Rectal smooth muscle tissue (tissue), 1 donor: ENCODE data around the gene TNFAIP3.
"Not testable (repeated sequence)": the region's sequence is repeated elsewhere in the genome, so short reads cannot be mapped to it uniquely, and the experiment has no call there.

Experiments
- H3K27ac ChIP-seq: one replicate; pipeline ENCODE4 v1.7.0; 2013; ENCODE audit warnings: low read depth, low read length, inconsistent platforms
- H3K27me3 ChIP-seq: one replicate; pipeline ENCODE4 v1.7.0; 2013; ENCODE audit warnings: low read length; ENCODE audit not compliant: control insufficient read depth, insufficient read depth
- H3K36me3 ChIP-seq: one replicate; pipeline ENCODE4 v1.7.0; 2013; ENCODE audit warnings: low read length; ENCODE audit not compliant: control insufficient read depth, insufficient read depth
- H3K4me1 ChIP-seq: one replicate; pipeline ENCODE4 v1.7.0; 2013; ENCODE audit warnings: low read length; ENCODE audit not compliant: control insufficient read depth, insufficient read depth
- H3K4me3 ChIP-seq: one replicate; pipeline ENCODE4 v1.7.0; 2013; ENCODE audit warnings: low read length
- H3K9ac ChIP-seq: one replicate; pipeline ENCODE4 v1.7.0; 2013; ENCODE audit warnings: low read length

Gene TNFAIP3

DNA sequence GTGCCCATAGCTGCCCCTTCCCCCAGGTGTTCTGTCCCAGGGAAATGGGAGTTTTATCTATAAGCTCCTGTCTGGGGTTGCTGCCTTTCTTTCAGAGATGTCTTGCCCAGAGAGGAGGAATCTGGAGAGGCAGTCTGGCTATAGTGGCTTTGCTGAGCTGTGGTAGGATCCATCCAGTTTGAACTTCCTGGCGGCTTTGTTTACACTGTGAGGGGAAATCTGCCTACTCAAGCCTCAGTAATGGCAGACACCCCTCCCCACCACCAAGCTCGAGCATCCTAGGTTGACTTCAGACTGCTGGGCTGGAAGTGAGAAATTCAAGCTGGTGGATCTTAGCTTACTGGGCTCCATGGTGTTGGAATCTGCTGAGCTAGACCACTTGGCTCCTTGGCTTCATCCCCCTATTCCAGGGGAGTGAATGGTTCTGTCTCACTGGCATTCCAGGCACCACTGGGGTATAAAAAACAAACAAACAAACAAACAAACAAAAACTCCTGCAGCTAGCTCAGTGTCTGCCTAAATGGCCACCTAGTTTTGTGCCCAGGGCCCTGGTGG lies 24.0 kb downstream of the TNFAIP3 start:
- Histone ChIP-seq H3K36me3 (no peaks in the 10 kb centered on the region), H3K4me1 (no peaks in the 10 kb centered on the region), H3K27ac (no peak overlapping the region), H3K9ac (no peak overlapping the region), H3K4me3 (no peak overlapping the region), H3K27me3 (no peaks in the 10 kb centered on the region)

DNA sequence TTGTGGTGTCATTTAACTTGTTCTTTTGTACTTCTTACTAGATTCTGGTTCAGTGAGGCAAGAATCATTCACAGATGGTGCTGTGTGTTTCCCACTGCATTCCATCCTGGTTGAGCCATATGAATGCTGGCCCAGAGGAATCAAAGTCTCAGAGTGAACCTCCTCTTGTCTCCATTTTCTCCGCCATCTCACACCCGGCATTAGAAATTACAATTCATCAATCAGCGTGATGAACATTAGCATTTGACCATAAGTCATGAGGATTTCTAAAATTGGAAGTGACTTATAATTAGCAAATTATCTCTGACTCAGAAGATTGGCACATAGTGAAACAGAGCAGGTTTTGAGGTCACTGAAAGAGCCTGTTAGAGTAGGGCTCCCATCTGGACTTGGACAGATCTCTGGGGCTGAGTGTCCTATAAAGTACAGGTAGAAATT lies 25.2 kb downstream of the TNFAIP3 start:
- Histone ChIP-seq H3K4me1 (no peaks in the 10 kb centered on the region), H3K9ac (no peak overlapping the region), H3K27me3 (no peaks in the 10 kb centered on the region), H3K36me3 (no peaks in the 10 kb centered on the region), H3K4me3 (no peak overlapping the region), H3K27ac (no peak overlapping the region)

DNA sequence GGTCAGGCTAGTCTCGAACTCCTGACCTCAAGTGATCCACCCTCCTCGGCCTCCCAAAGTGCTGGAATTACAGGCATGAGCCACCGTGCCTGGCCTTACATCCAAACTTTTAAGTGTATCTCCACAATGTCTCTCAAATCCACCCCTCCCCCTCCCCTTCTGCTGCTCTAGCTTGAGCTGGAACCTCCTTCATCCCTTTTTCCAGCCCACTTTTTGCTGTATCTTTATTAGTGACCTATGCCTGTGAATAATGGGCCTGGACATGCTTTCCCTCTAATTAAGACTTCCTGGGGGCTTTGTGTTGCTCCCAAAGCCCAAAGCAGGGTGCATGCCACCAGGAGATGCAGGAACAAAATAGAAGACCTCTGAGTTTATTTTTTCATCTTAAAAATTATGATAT lies 26.1 kb downstream of the TNFAIP3 start:
- no peak overlapping the region for H3K27ac ChIP-seq
- H3K4me1 ChIP-seq, result no peaks in the 10 kb centered on the region

DNA sequence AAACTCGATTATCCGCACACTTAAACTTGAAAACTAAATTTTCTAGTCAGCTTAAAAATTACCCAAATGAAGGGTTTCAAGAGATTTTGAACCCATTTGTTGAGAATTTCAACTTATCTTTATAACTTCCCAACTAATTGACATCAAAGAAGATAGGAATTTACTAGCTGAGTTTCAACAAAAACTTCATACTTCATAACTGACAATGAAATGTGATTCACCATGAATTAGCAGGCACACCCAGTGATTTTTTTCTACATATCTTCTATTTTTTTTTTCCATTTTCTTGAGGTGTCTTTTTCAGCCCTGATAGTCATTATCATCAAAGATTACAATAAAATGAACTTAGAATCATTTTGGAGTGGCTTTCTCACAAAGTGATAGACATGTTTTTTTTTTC lies 26.7 kb downstream of the TNFAIP3 start:
- Histone ChIP-seq H3K9ac (no peak overlapping the region), H3K4me1 (no peaks in the 10 kb centered on the region), H3K27me3 (no peaks in the 10 kb centered on the region), H3K36me3 (no peaks in the 10 kb centered on the region), H3K4me3 (no peak overlapping the region), H3K27ac (no peak overlapping the region)

More for the DNA sequence above, 26.1 kb downstream of the TNFAIP3 start:
- Histone ChIP-seq H3K4me3 (no peak overlapping the region), H3K27me3 (no peaks in the 10 kb centered on the region), H3K9ac (no peak overlapping the region), H3K36me3 (no peaks in the 10 kb centered on the region)

DNA sequence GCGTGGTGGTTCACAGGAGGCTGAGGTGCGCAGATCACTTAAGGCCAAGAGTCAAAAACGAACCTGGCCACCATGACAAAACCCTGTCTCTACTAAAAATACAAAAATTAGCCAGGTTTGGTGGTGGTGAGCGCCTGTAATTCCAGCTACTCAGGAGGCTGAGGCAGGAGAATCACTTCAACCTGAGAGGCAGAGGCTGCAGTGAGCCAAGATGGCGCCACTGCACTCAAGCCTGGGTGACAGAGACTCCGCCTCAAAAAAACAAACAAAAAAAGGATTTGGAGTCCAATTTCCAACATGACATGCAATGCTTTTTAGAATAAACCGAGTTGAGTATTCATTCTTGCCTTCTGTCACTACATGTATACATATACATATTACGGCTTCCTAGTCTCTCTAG lies 27.3 kb downstream of the TNFAIP3 start:
- not testable (repeated sequence) for H3K27ac ChIP-seq, H3K4me3 ChIP-seq, H3K9ac ChIP-seq, H3K36me3 ChIP-seq, H3K4me1 ChIP-seq, H3K27me3 ChIP-seq

DNA sequence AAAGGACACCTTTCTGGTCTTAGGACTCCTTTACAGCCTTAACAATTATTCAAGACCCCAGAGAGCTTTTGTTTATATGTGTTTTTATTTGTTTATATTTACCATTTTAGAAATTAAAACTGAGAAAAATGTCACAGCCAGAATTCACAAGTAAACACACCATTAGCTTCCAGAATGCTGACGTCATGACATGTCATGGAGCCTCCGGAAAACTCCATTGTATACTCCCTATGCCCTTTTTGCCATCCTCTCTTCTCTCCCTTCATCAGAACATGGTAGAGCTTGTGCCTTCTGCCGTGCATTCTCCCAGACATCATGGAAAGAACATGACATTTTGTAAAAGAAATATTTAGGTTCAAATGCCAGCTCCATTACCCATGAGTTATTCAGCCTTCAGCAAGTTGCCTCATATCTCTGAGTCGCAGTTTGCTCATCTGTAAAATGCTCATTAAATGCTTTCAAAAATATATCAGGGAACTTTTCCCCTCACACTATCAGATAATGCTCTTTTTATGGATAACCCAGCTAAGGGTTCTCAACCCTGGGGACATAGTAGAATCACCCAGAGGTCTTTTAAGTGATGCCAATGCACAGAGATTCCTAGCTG lies 27.8 kb downstream of the TNFAIP3 start:
- Histone ChIP-seq H3K9ac (no peak overlapping the region), H3K4me1 (no peaks in the 10 kb centered on the region), H3K36me3 (no peaks in the 10 kb centered on the region), H3K27me3 (no peaks in the 10 kb centered on the region), H3K4me3 (no peak overlapping the region), H3K27ac (no peak overlapping the region)

DNA sequence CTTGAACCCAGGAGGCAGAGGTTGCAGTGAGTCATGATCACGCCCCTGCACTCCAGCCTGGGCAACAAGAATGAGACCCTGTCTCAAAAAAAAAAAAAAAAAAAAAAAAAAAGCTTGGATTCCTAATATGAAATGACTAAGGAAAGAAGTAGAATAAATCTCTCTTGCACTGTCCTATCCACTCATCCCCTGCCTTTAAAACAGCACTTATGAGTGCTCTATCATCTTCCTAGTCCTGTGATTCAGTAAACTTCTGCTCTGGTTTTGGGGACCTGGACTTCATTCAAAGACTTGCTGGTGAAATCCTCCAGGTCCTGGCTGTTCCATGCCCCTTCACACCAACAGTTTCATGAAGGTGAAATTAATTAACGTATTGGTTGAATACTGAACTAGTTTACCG lies 29.6 kb downstream of the TNFAIP3 start:
- no peaks in the 10 kb centered on the region for H3K27me3 ChIP-seq
- H3K4me3 ChIP-seq, result no peak overlapping the region
- H3K9ac ChIP-seq, result no peak overlapping the region
- no peaks in the 10 kb centered on the region for H3K36me3 ChIP-seq
- no peaks in the 10 kb centered on the region for H3K4me1 ChIP-seq
- H3K27ac ChIP-seq, result no peak overlapping the region

DNA sequence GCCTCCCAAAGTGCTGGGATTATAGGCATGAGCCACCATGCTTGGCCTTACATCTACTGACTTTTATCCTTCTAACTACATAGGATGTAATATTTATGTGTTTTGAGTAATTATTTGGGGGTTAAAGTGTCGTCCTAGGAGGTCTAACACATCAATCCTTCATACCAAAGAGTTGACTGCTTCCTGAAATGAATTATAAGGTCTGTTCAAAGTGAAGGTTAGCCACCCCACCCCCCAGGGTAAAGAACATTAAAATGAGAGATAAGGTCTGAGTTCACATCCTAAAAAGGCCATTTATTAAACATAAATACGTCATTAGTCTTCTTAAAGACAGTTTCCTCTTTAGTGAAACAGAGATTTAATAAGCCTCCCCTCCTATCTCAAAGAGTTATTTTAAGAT lies 33.8 kb downstream of the TNFAIP3 start:
- H3K27ac ChIP-seq, result no peak overlapping the region
- H3K9ac ChIP-seq, result no peak overlapping the region
- no peaks in the 10 kb centered on the region for H3K4me1 ChIP-seq
- H3K27me3 ChIP-seq, result no peaks in the 10 kb centered on the region
- no peaks in the 10 kb centered on the region for H3K36me3 ChIP-seq
- H3K4me3 ChIP-seq, result no peak overlapping the region

DNA sequence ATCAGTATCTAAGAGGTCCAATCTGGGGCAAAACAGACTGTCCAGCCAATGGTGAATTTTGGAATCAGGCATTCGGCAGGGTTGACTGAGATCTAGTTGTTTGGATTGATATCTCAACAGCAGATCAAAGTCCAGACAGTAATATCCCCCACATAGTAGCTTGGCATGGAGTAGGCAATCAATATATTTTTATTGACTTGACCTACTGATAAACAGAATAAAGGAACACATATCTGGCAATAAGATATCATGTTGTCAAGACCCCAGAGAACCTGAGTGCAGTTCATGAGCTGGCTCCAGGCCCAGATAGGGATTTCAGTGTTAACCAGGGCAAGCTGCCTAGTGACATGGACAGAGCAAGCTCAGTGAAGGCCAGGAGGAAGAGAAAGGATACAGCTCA lies 34.4 kb downstream of the TNFAIP3 start:
- no peak overlapping the region for H3K9ac ChIP-seq
- no peak overlapping the region for H3K27ac ChIP-seq
- H3K36me3 ChIP-seq, result no peaks in the 10 kb centered on the region
- H3K4me1 ChIP-seq, result no peaks in the 10 kb centered on the region
- no peak overlapping the region for H3K4me3 ChIP-seq
- H3K27me3 ChIP-seq, result no peaks in the 10 kb centered on the region

DNA sequence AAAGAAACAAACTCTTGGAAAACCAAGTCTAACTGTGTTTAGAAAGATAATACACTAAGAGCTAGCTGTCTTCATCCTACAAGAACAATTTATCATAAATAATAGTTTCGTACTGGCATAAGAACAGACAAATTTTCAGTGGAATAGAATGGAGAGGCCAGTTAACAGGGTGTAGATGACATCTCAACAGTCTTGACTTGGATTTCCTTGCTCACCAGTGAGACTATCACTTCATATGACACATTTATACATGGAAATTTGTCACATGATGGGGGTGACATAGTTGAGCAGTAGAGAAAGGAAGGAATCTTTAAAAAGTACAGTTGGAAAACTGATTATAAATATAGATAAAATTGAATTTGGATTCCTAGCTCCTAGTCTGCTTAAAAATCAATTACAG lies 35.6 kb downstream of the TNFAIP3 start:
- H3K36me3 ChIP-seq, result no peaks in the 10 kb centered on the region

DNA sequence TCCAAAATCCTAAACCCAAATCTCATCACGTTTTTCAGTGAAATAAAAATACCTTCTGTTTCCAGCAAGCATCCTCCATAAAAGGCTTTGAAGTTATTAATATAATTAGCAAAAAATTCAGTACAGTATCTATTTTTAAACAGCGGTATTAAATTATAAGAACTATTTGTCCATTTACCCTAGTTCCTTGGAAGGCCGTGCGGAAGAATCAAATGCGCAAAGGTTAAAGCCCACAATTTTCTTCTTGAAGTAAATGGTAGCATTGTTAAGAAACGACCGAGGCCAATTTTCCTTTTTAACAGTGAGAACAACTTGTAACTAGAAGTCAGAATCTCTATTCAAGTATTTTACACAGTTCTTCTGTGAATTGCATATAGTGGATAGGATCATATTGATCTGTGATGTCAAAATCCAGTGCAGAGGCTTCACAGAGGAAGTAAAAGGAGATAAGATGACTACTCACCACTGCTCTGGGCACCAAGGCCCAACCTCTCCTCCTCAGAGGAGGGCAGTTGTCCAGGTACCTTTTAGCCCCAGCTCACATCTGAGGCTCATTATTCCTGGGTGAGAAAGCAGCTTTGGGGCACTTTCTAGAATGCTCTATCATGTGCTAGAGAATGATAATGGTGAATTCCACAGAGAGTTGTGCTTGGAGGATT lies 36.3 kb downstream of the TNFAIP3 start:
- Histone ChIP-seq H3K4me3 (no peak overlapping the region), H3K27ac (no peak overlapping the region), H3K36me3 (no peaks in the 10 kb centered on the region), H3K9ac (no peak overlapping the region), H3K4me1 (no peaks in the 10 kb centered on the region), H3K27me3 (no peaks in the 10 kb centered on the region)

More for the DNA sequence above, 35.6 kb downstream of the TNFAIP3 start:
- no peak overlapping the region for H3K9ac ChIP-seq
- H3K4me3 ChIP-seq, result no peak overlapping the region
- no peaks in the 10 kb centered on the region for H3K27me3 ChIP-seq
- no peak overlapping the region for H3K27ac ChIP-seq
- H3K4me1 ChIP-seq, result no peaks in the 10 kb centered on the region

DNA sequence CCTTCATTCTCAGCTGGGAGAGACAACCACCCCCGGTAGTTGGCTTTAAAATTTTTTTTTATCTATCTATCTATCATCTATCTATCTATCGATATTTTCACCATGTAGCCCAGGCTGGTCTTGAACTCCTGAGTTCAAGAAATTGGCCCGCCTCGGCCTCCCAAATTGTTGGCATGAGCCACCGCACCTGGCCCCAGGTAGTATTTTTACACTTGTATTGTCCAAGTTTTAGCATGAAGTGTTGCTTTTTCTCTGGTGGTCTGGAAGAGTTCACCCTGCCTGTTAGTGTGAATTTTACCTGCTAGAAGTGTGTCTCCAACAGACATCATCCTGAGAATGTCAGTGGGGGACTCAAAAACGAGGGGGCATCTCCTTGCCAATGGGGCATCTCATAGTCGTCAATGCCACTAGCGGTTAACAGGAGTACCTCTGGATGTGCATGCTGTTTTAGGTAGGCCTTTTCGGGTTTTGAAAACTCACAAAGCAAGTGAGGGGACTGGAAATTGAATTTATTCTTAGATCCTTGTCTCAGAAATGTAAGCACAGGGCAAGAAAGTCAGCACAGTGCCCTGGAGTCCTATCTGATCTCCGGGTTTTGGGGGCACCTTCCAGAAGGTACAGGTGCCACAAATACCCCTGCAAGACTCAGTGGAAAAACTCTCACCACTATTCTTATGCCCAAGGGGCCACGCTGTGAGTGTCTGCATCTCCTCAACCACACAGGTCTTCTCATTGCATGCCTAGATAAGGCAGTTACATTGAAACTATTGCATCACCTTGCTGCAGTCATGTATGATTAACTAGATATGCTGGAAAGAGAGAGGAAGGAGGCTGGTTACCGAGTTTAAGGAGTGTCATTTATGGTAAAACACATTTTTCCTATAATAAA lies 37.1 kb downstream of the TNFAIP3 start:
- no peak overlapping the region for H3K9ac ChIP-seq

More for the DNA sequence above, 37.1 kb downstream of the TNFAIP3 start:
- no peak overlapping the region for H3K27ac ChIP-seq
- H3K4me3 ChIP-seq, result no peak overlapping the region
- no peaks in the 10 kb centered on the region for H3K27me3 ChIP-seq
- no peaks in the 10 kb centered on the region for H3K36me3 ChIP-seq
- no peaks in the 10 kb centered on the region for H3K4me1 ChIP-seq
